Lower leg skin (tissue), 4 donors: Measurements from ENCODE around the gene ATP2A2. TPM values are rescaled to one million over a fixed set of nuclear protein-coding genes. Genes with fewer than 3 reads are reported as not detected.
"Not testable (repeated sequence)": the region's sequence is repeated elsewhere in the genome, so short reads cannot be mapped to it uniquely, and the experiment has no call there.

Source experiments
- DNase-seq, 2 donors: peaks; one replicate each; pipeline ENCODE4 v3.0.0-alpha.2; 2019; ENCODE audit warnings: low spot score in 2 of 2
- H3K4me3 ChIP-seq: fragments of 200-600 bp; sonication (generic); 2 replicates; pipeline ENCODE4 v1.5.1; 2017; ENCODE audit warnings: mild to moderate bottlenecking, low read depth; ENCODE audit not compliant: poor library complexity, severe bottlenecking
- POLR2A ChIP-seq, 2 donors: fragments of 450-650 bp; IDR thresholded peaks; one replicate each; pipeline ENCODE4 v1.6.1; 2016 to 2017; ENCODE audit warnings: antibody characterized with exemption in 2 of 2, mild to moderate bottlenecking in 1 of 2, moderate library complexity in 1 of 2
- WGBS, 2 donors: methylation state at CpG; one replicate each; pipeline ENCODE4 v1.1.5; 2018; 5-methylcytosine and 5-hydroxymethylcytosine counted together
- intact Hi-C: fragments of 100-400 bp; cut with DNase I; formaldehyde crosslinking; loops from one replicate; pipeline ENCODE4 v1.15.0; 2023; ENCODE audit warnings: low total_unique reads
- total RNA-seq, 4 donors: library from RNA; depleted of rRNA; stranded (reverse); fragments of >200 nt; gene quantifications; one replicate each; pipeline ENCODE4 v1.1.0, GENCODE V29; 2016
- TF ChIP-seq, protein P1 (sequence below), 3 donors: fragments of 450-650 bp; IDR thresholded peaks; one replicate each; pipeline ENCODE4 v1.5.1; 2016; ENCODE audit warnings: antibody characterized with exemption in 3 of 3, mild to moderate bottlenecking in 3 of 3, moderate library complexity in 2 of 3

Gene ATP2A2
- total RNA-seq, 4 donors from 2014 or later, result 61.9 to 103 (median 86.1) TPM

DNA sequence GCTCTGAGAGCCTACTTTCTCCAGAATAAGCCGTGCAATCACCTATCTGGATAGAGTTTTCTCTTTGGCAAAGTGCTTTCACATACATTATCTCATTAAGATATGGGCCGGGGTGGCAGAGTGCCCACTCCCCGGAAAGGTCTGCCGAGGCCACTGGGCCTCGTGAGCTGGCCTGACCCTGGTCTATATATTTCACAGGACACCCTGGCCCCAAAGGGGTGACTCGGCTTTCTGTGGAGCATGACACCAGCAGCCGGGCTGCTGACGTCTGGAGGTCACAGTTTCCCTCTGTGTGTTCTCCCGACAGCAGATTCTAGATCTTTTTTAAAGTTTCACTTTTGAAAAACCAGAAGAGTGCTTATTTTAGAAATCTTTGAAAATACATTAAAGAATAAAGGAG is 27.9 kb upstream of the ATP2A2 start:
- DNase-seq, result peak in 1 of 2 donors; percentile 85
- TF ChIP-seq POLR2A (IDR thresholded peaks at IDR 0.05), result no peak
- TF ChIP-seq, protein P1, sequence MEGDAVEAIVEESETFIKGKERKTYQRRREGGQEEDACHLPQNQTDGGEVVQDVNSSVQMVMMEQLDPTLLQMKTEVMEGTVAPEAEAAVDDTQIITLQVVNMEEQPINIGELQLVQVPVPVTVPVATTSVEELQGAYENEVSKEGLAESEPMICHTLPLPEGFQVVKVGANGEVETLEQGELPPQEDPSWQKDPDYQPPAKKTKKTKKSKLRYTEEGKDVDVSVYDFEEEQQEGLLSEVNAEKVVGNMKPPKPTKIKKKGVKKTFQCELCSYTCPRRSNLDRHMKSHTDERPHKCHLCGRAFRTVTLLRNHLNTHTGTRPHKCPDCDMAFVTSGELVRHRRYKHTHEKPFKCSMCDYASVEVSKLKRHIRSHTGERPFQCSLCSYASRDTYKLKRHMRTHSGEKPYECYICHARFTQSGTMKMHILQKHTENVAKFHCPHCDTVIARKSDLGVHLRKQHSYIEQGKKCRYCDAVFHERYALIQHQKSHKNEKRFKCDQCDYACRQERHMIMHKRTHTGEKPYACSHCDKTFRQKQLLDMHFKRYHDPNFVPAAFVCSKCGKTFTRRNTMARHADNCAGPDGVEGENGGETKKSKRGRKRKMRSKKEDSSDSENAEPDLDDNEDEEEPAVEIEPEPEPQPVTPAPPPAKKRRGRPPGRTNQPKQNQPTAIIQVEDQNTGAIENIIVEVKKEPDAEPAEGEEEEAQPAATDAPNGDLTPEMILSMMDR (IDR thresholded peaks at IDR 0.05), result no peak
- H3K4me3 ChIP-seq, result no peak overlapping the region
- intact Hi-C loops, result no loop called here
- WGBS, 2 donors, result 62 to 69% methylated on average over 9 of the region's 9 CpGs

- DNase-seq, result peak in 1 of 2 donors; percentile 45
- no peak overlapping the region for H3K4me3 ChIP-seq
- TF ChIP-seq, protein P1 (IDR thresholded peaks at IDR 0.05), result no peak
- TF ChIP-seq POLR2A (IDR thresholded peaks at IDR 0.05), result no peak
- intact Hi-C loops, result no loop called here
- WGBS, 2 donors, result 95 to 97% methylated on average over 6 of the region's 6 CpGs
Observed at GRCh38 chr12:110254971-110255540, 26.0 kb upstream of the ATP2A2 start.

GRCh38 chr12:110255890-110256456 is 25.1 kb upstream of the ATP2A2 start:
- peak in 1 of 2 donors; percentile 10 for DNase-seq
- H3K4me3 ChIP-seq, intact Hi-C loops: not testable (repeated sequence)
- WGBS, 2 donors, result 95 to 97% methylated on average over 11 of the region's 11 CpGs

- TF ChIP-seq POLR2A (IDR thresholded peaks at IDR 0.05), result no peak
- TF ChIP-seq, protein P1 (IDR thresholded peaks at IDR 0.05), result no peak
- intact Hi-C loops, result no loop called here
- DNase-seq, result peak in 1 of 2 donors; percentile 88
- H3K4me3 ChIP-seq, result no peak overlapping the region
- WGBS, 2 donors, result 76 to 87% methylated on average over 12 of the region's 12 CpGs
Observed at GRCh38 chr12:110256780-110257431, 24.1 kb upstream of the ATP2A2 start.

DNA sequence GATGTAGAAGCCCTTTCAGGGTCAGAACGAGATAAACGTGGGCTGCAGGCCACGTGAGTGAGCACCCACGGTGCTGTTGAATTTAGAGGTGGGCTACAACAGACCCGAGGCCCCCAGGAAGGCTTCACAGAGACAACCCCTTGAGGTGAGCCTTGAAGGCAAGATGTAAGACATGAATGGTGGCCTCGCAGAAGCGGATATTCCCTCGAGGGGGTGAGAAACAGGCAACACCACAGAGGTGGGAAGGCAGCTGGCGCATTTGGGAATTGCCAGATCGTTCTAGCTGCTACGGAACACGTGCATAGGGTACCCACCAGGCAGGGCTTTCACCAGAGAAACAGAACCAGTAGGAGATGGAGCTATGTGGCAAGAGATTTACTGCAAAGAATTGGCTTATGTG is 22.6 kb upstream of the ATP2A2 start:
- peak in 1 of 2 donors; percentile 58 for DNase-seq
- intact Hi-C loops, result no loop called here
- WGBS, 2 donors, result 88 to 91% methylated on average over 12 of the region's 12 CpGs
- no peak overlapping the region for H3K4me3 ChIP-seq
- no peak for TF ChIP-seq POLR2A (IDR thresholded peaks at IDR 0.05)
- TF ChIP-seq, protein P1 (IDR thresholded peaks at IDR 0.05), result no peak
